Aorta (tissue), 5 donors: ENCODE measurements around the gene TXNIP. TPM values are rescaled to one million over a fixed set of nuclear protein-coding genes. Genes with fewer than 3 reads are reported as not detected.

Experiments
- ATAC-seq: fragments of 200-7000 bp; cut with Tn5 transposase; one replicate; pipeline ENCODE4 v1.9.1; 2022; ENCODE audit warnings: moderate library complexity; ENCODE audit not compliant: low FRiP score
- DNase-seq, 2 donors: peaks; one replicate each; pipeline ENCODE4 v3.0.0-alpha.2; 2020
- H3K27ac ChIP-seq, 2 donors: one replicate each; pipeline ENCODE4 v1.5.1; 2013; ENCODE audit warnings: low read length in 2 of 2, mild to moderate bottlenecking in 2 of 2, moderate library complexity in 2 of 2, control low read depth in 1 of 2, inconsistent platforms in 1 of 2, low read depth in 1 of 2
- H3K27me3 ChIP-seq, 2 donors: one replicate each; pipeline ENCODE4 v1.6.1; 2013; ENCODE audit warnings: control low read depth in 1 of 2, low read length in 1 of 2, mild to moderate bottlenecking in 1 of 2, moderate library complexity in 1 of 2; ENCODE audit not compliant: insufficient read depth in 2 of 2, control insufficient read depth in 1 of 2
- H3K36me3 ChIP-seq, 2 donors: one replicate each; pipeline ENCODE4 v1.6.1; 2013; ENCODE audit warnings: control low read depth in 1 of 2, low read length in 1 of 2, mild to moderate bottlenecking in 1 of 2; ENCODE audit not compliant: insufficient read depth in 2 of 2, control insufficient read depth in 1 of 2
- H3K4me1 ChIP-seq, 2 donors: one replicate each; pipeline ENCODE4 v1.6.1; 2013; ENCODE audit warnings: low read length in 2 of 2, control low read depth in 1 of 2, mild to moderate bottlenecking in 1 of 2, moderate library complexity in 1 of 2; ENCODE audit not compliant: insufficient read depth in 2 of 2, control insufficient read depth in 1 of 2
- H3K4me3 ChIP-seq, 2 donors: one replicate each; pipeline ENCODE4 v1.5.1; 2013; ENCODE audit warnings: low read length in 2 of 2, control low read depth in 1 of 2, mild to moderate bottlenecking in 1 of 2
- H3K9me3 ChIP-seq: one replicate; pipeline ENCODE4 v1.6.1; 2013; ENCODE audit warnings: mild to moderate bottlenecking, low read length; ENCODE audit not compliant: control insufficient read depth
- WGBS, 2 donors: extraction: QIAGEN DNeasy Blood & Tissue Kit; methylation state at CpG; one replicate each; pipeline ENCODE4 v1.1.7; 2013; 5-methylcytosine and 5-hydroxymethylcytosine counted together
- intact Hi-C, 2 donors: fragments of 100-400 bp; cut with DNase I; formaldehyde crosslinking; loops; one replicate each; pipeline versions ENCODE4 v1.14.2 to v1.15.0; 2022
- polyA plus RNA-seq, 2 donors: library from polyadenylated mRNA; stranded (reverse); fragments of 200-250 nt; gene quantifications; one replicate each; pipeline ENCODE4 v1.2.3, GENCODE V29; 2013
- total RNA-seq, 2 donors: library from RNA; stranded (reverse); fragmentation: NEBNext Ultra II Directional; extraction: Animal tissue kit (Norgen Biotek cat#: 25700); gene quantifications; one replicate each; pipeline ENCODE4 v1.2.1, GENCODE V29; 2021
- donor health status: healthy with polysubstance abuse.
- donor health status: Bipolar disorder and iron deficiency.
- donor health status: DM: no; HTN: no; CAD: no.
- donor health status: DM: no; HTN: no; CAD: no.
- donor health status: DM: yes; HTN: yes; CAD: no.

Gene TXNIP
- total and polyA plus RNA-seq, 4 donors = 83.1 to 536 (median 261) TPM

GRCh38 chr1:145977016-145977415 is 19.4 kb downstream of the TXNIP start:
- intact Hi-C loops = loop anchor here in 1 of 2 donors (1.0 kb wide), 1 partner anchor 30 kb away; no protein-coding TSS in a partner anchor
- no peaks in the 10 kb centered on the region for H3K27me3 ChIP-seq
- no peak for ATAC-seq
- WGBS, 2 donors = 76 to 77% methylated on average over 5 of the region's 5 CpGs
- H3K4me3 ChIP-seq = no peak overlapping the region
- peaks cover 0 to 2% of the 10 kb centered on the region in 2 donors for H3K36me3 ChIP-seq
- H3K27ac ChIP-seq = peak overlapping the region in 1 of 2 donors; percentile 29
- peaks cover 5 to 14% of the 10 kb centered on the region in 2 donors for H3K4me1 ChIP-seq
- no peak for DNase-seq
- H3K9me3 ChIP-seq = no peaks in the 10 kb centered on the region

DNA sequence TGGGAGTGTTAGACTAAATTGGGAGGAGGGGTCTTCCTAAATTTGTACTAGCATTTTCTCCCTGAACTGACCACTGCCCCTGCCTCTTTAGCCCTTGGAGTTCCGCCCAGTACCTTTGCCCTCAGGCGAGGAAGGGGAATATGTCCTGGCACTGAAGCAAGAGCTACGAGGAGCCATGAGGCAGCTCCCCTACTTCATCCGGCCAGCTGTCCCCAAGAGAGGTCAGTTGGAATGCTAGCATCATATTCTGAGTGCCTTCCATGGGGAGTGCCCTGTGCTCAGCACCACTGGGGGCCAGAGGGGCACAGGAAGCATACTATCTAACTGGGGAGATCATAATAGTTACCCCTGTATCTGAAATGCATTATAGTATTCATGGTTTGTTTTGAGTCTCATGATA is 21.2 kb downstream of the TXNIP start:
- peaks cover 0 to 2% of the 10 kb centered on the region in 2 donors for H3K36me3 ChIP-seq
- DNase-seq = no peak
- intact Hi-C loops = no loop called here
- 71 to 78% methylated on average over 4 of the region's 4 CpGs for WGBS, 2 donors
- H3K9me3 ChIP-seq = no peaks in the 10 kb centered on the region
- no peaks in the 10 kb centered on the region for H3K27me3 ChIP-seq
- no peak overlapping the region for H3K27ac ChIP-seq
- H3K4me1 ChIP-seq = peaks cover 3 to 8% of the 10 kb centered on the region in 2 donors
- H3K4me3 ChIP-seq = no peak overlapping the region
- ATAC-seq = no peak

GRCh38 chr1:145974721-145975120 is 21.7 kb downstream of the TXNIP start:
- Histone ChIP-seq H3K27me3 (no peaks in the 10 kb centered on the region), H3K27ac (no peak overlapping the region), H3K36me3 (peaks cover 0 to 2% of the 10 kb centered on the region in 2 donors), H3K4me1 (peaks cover 1 to 7% of the 10 kb centered on the region in 2 donors), H3K9me3 (no peaks in the 10 kb centered on the region), H3K4me3 (no peak overlapping the region)
- no peak for DNase-seq
- WGBS, 2 donors = 79 to 83% methylated on average over 7 of the region's 7 CpGs
- intact Hi-C loops = no loop called here
- no peak for ATAC-seq

- no peak for DNase-seq
- no peaks in the 10 kb centered on the region for H3K9me3 ChIP-seq
- no peak overlapping the region for H3K27ac ChIP-seq
- no peaks in the 10 kb centered on the region for H3K27me3 ChIP-seq
- intact Hi-C loops = no loop called here
- H3K4me1 ChIP-seq = no peaks in the 10 kb centered on the region
- no peak overlapping the region for H3K4me3 ChIP-seq
- ATAC-seq = no peak
- 64 to 79% methylated on average over 7 of the region's 7 CpGs for WGBS, 2 donors
- H3K36me3 ChIP-seq = peaks cover 0 to 2% of the 10 kb centered on the region in 2 donors
Observed at GRCh38 chr1:145972580-145972979, 23.8 kb downstream of the TXNIP start.

DNA sequence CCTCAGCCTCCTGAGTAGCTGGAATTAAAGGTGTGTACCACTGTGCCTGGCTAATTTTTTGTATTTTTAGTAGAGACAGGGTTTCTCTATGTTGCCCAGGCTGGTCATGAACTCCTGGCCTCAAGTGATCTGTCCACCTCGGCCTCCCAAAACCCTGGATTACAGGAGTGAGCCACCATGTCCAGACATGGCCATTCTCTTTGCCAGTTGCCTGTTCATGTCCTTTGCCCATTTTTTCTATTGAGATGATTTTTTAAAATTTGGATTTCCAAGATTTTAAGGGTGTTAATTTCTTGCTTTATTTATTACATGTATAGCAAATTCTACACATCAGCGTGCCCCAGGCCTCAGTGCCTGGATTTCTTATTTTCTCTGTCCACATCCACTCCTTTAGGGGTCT is 29.1 kb downstream of the TXNIP start:
- H3K27me3 ChIP-seq = no peaks in the 10 kb centered on the region
- H3K4me3 ChIP-seq = no peak overlapping the region
- no peak overlapping the region for H3K27ac ChIP-seq
- ATAC-seq (no peak), DNase-seq (no peak)
- 96% methylated on average over 2 of the region's 2 CpGs for WGBS, 2 donors
- H3K9me3 ChIP-seq = no peaks in the 10 kb centered on the region
- no peaks in the 10 kb centered on the region for H3K36me3 ChIP-seq
- intact Hi-C loops = no loop called here
- H3K4me1 ChIP-seq = no peaks in the 10 kb centered on the region

DNA sequence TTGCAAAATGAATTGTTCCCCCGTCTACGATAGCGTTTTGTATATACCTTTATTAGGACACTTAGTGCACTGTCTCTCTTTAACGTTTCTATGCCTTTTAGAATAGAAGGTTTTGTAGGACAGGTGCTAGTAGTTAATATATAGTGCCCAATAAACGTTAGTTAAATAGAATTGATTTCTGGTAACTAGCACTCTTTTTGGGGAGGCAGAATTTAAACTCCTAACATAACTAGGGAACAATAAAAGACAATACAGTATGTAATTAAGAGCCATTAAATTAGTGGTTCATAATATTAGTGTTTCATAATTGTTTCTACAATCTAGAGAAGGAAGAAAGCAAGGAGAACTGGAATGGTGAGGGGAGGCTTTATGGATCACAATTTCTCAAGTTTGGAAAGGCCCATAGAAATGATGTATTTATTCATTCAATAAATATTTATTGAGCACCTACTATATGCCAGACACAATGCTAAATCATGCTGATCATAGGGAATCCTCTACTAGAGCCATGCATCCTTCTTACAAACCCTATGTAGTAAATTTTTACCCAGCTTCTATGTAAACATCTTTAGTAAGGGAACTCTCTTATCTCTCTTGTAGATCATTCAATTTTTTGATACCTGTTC is 31.1 kb downstream of the TXNIP start:
- DNase-seq (no peak), ATAC-seq (no peak)
- Histone ChIP-seq H3K4me3 (peak overlapping the region; percentile 57 to 91), H3K4me1 (no peaks in the 10 kb centered on the region), H3K27ac (no peak overlapping the region), H3K9me3 (no peaks in the 10 kb centered on the region), H3K36me3 (no peaks in the 10 kb centered on the region), H3K27me3 (no peaks in the 10 kb centered on the region)
- WGBS, 2 donors = 1 to 3% methylated on average over 5 of the region's 5 CpGs
- intact Hi-C loops = no loop called here

DNA sequence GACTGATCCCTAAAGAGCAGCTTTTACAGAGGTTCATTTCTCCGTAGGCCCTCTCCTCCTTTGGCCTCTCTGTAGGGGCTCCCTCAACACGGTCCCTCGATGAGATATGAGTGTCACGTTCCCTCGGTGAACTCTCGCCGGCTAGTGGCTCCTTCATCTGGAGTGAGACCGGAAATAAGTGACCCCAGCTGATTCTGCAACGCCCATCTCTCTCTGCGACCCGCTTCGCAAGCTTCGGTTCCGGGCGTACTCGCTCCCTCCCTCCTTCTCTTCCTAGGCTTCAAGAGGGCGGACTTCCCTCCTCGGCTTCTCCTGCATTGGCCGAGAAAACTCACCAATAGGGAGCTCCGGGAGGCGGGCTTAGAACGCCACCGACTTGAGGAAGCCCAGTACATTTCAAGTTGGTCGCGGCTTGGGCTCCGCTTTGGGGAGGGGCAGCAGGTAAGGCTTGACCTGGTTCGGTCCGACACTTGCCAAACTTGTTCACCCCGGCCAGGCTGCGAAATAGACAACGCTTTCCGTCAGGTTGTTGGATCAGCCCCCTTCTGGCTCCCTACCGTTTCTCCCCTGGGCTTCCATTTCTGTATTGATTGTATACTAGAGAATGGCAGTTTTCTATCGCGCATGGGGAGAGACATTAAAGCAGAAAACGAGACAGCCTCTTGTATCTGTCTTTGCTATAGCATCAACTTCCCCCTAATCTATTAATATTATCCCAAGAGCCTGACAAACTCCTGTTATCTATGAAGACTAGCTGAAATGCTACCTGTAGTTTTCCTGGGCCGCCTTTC is 31.9 kb downstream of the TXNIP start, which contains the start of the genes ANKRD34A and POLR3GL:
Gene ANKRD34A, minus strand, starts transcription at position 248 of the 791 bp plus-strand sequence. CDS start 2,816 bp downstream, outside the sequence.
Gene POLR3GL, plus strand, starts transcription at position 363 of the 791 bp plus-strand sequence. CDS start 10,176 bp downstream, outside the sequence.
- H3K27me3 ChIP-seq = no peaks in the 10 kb centered on the region
- DNase-seq (peak; percentile 97), ATAC-seq (peak; percentile 92)
- H3K9me3 ChIP-seq = no peaks in the 10 kb centered on the region
- 1% methylated on average over 37 of the region's 37 CpGs for WGBS, 2 donors
- intact Hi-C loops = no loop called here
- no peaks in the 10 kb centered on the region for H3K36me3 ChIP-seq
- no peaks in the 10 kb centered on the region for H3K4me1 ChIP-seq
- peak within 1 kb of the TSS; percentile 81 to 95 for H3K27ac ChIP-seq
- peak within 1 kb of the TSS; percentile 57 to 91 for H3K4me3 ChIP-seq

GRCh38 chr1:145963265-145964019 is 32.9 kb downstream of the TXNIP start:
- intact Hi-C loops = loop anchor here in 1 of 2 donors (2.0 kb wide), 1 partner anchor 37 kb away; the partner anchor contains the start of gene RBM8A
- Histone ChIP-seq H3K36me3 (no peaks in the 10 kb centered on the region), H3K4me1 (no peaks in the 10 kb centered on the region), H3K27ac (peak overlapping the region; percentile 81 to 95), H3K27me3 (no peaks in the 10 kb centered on the region), H3K4me3 (peak overlapping the region in 1 of 2 donors; percentile 37), H3K9me3 (no peaks in the 10 kb centered on the region)
- ATAC-seq = no peak
- 8 to 12% methylated on average over 5 of the region's 5 CpGs for WGBS, 2 donors
- DNase-seq = no peak
